Umbilical cord (tissue), 2 donors: ENCODE data around the gene UQCR11. TPM values are rescaled to one million over a fixed set of nuclear protein-coding genes. Genes with fewer than 3 reads are reported as not detected.

Source experiments
- DNase-seq: peaks from one replicate; pipeline ENCODE4 v3.0.0-alpha.2; 2015; ENCODE audit warnings: low spot score
- total RNA-seq: library from RNA; depleted of rRNA; stranded (reverse); fragments of >200 nt; gene quantifications from one replicate; pipeline ENCODE4 v1.2.3, GENCODE V29; 2014; ENCODE audit warnings: low replicate concordance; ENCODE audit not compliant: insufficient read depth

Gene UQCR11
- total RNA-seq, 1 donor from 2014 or later: 86.2 TPM

DNA sequence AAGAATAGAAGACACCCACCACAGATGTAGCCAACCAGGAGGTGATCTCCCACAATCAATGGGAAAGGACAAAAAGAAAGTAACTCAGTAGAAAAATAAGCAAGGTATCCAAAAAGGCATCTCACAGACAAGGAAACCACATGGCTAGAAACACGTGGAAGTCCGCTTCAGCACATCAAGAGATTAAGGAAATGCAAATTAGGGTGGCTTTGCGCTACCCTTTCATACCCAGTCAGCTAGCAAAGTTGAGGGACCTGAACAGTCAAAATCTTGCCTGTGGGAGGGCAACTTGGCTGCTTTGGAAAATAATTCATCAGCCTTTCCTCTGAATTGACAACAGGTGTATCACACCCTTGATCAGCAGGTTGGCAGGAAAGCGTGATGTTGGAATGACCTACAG lies 11.6 kb upstream of the UQCR11 start:
- no peak for DNase-seq

DNA sequence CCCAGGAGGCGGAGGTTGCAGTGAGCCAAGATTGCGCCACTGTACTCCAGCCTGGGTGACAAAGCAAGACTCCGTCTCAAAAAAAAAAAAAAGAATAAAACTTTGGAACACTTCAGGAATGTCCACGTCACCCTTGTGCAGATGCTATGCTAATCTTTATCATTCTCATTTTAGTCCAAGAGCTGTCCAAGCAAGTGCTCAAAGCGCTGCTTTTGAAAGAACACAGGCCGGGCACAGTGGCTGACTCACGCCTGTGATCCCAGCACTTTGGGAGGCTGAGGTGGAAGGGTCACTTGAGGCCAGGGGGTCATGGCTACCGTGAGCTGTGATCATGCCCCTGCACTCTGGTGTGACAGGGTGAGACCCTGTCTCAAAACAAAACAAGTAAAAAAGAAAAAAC lies 11.1 kb upstream of the UQCR11 start:
- no peak for DNase-seq

DNA sequence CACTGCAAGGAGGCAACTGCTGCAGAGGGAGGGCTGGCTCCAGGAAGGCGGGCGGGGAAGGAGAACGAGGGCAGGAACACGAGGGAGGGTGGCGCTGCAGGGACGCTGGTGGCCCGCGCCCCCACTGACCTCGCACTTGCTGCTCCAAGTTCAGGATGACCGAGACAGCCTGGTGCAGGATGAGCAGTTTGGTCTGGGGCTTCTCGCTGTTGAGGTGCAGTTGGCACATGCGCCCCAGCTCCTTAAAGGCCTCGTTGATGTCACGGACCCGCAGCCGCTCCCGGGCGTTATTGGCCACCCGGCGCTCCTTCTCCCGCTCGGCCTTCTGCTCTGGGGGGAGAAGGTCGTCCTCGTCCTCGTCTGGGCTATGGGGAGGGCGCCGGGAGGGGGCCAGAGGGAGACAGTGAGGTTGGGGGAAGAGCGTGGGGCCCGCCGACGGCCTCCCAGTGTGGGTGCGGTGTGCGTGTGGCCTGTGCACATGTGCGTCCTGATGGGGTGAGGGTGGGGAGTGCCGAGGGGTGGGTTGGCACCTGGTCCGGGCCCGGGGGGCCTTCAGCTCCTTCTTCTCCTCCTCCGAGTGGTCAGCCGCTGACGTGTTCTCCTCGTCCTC lies 10.0 kb upstream of the UQCR11 start:
- no peak for DNase-seq

DNA sequence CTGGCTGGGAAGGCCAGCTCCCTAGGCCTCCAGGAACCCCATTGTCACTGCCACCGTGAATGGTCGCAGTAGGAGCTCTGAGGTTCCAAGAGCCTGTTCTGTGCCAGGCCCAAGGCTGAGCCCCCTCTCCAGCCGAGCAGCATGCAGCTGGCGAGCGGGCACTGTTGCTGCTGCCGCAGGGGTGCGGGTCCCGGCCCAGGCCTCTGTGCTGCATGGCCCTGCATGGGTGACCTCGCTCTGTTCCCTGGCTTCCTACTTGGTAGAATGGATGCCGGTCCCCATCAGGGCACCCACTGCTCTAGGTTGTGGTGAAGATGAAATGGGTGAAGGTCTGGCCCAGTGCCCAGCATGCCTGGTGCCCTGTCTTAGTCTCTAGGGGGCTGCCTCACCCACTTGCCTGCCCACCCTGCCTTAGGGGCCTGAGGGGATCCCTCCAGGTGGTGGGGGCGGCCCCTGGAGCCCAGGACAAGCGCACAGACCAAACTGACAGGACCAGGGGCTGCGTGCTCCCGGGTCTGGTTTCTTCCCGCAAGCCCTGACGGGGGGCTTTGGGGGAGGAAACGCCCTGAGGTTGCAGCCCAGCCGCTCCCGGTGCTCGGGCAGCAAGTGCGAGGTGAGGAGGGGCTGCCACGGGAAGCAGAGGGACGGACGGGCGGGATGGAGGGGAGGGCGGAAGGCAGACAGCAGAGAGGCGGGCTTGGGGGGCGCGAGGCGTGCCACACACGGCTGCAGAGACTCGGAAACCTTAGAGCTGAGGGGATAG lies 8.7 kb upstream of the UQCR11 start:
- no peak for DNase-seq

DNA sequence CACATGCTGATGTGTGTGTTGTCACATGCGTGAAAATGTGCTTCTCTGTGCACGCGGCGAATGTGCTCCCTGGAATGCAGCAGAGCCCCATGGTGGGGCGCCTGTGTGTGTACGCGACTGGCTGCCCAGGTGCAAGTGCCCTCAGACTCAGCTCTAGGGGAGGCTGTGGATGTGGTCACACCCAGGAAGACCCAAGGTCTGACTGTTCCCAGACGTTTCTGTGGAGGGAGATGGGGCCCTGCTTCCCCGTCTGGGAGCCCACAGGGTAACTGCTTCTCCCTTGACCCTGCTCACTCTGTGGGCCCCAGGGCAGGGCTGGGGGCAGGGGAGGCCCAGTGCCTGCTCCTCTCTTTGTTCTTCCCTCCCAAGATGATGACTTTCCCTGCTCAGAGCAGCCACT lies 7.9 kb upstream of the UQCR11 start:
- no peak for DNase-seq

DNA sequence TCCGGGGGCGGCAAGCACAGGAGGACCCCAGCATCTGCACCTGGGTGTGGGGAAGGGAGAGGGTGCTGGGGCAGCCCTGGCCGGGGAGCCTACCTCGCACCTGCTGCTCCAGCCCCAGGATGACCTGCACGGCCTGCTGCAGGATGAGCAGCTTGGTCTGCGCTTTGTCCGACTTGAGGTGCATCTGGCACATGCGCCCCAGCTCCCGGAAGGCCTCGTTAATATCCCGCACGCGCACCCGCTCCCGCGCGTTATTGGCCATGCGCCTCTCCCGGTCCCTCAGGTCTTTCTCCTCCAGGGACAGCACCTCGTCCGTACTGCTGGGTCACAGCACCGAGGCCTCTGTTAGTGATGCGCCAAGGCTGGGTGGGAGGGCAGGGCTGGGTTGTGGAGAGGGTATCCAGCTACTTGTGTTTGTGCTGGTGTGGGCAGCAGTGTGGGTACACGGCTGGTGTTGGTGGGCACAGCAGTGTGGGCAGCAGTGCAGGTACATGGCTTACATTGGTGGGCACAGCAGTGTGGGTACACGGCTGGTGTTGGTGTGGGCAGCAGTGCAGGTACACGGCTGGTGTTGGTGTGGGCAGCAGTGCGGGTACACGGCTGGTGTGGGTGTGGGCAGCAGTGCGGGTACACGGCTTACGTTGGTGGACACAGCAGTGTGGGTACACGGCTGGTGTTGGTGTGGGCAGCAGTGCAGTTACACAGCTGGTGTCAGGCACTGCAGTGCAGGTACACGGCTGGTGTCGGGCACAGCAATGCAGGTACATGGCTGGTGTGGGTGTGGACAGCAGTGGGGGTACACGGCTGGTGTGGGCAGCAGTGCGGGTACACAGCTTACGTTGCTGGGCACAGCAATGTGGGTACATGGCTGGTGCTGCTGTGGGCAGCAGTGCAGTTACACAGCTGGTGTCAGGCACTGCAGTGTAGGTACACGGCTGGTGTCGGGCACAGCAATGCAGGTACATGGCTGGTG lies 7.1 kb upstream of the UQCR11 start:
- DNase-seq: no peak

DNA sequence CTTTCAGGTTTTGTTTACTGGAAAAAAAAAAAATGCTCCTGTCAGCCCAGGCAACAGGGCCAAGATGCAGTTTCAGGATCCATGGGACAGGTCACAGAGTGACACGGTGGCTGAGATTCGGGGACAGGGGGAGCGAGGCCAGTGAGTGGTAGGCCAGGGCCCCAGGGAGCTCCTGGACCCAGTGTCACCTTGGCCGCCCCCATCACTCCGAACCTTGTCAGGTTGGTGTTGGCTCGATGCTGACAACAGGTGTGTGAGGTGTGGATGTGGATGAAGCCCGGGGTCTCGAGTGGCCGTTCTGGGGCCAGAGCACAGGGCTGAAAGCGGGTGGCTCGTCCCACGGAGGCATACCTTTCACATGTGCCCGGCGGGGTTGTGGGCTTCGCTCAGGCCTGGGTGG lies 6.1 kb upstream of the UQCR11 start:
- no peak for DNase-seq

DNA sequence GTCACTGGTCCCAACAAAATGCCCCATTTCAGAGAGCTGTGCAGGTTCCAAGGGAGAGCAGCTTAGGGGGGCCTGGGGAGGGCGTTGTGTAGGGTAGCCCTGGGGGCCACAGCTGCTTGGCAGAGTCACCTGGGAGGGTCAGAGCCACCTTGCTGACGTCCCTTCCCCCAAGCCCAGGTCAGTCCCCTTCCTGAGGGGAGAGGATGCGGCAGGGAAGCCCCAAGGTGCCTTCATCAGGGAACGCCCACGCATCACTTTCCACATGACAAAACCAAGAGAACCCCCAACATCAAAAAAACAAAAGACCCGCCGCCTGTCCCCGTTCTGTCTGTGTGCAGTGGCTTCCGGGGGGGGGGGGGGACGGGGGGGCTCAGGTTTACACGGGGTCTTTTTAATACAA lies 5.3 kb upstream of the UQCR11 start:
- DNase-seq: no peak

DNA sequence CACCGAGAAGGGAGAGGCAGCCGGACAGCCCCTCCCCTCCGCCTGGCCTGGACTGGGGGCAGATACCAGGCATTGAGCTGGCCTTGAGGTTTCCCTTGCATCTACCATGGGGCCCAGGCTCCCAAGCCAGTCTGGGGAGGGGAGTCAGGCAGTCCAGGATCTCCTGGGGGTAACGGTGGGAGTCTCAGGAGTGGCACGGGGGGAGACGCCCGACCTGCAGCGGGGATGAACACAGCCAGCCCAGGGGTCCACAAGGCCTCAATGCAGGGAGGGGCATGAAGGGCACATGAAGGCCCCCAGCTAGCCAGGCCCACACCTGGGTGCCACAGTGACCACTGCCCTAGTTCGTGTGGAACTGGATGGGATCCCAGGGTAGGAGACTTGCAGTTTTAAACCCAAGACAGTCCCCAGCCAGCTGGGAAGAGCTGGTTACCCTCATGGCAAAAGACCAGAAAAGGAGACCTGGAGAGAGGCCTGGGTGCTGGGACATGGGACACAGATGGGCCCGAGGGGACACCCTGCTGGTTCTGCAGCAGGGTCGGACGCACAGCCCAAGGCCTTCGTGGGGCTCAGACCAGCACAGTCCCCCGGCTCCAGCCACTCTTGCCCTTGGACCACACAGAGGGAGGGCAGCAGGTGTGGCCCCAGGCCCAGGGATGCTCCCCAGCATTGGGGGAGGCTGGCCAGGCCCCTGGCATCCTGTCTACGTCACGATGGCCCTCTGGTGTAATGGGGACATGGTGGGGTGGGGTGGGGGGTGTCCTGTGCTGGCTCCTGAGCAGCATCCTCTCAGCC lies 4.6 kb upstream of the UQCR11 start:
- DNase-seq: no peak

DNA sequence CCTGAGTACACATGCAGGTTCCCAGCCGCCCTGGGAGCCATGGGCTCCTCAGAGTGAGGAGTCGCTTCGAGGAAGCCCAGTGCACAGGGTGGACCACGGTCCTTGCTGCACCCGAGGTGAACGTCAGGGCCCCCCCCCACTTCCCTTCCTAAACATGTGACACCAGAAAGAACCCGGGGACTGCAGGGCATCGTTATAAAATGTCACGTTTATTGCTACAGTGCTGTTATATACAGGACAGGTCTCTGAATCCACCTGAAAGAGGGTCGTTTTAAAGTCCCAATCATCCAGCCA lies 3.8 kb upstream of the UQCR11 start:
- no peak for DNase-seq

DNA sequence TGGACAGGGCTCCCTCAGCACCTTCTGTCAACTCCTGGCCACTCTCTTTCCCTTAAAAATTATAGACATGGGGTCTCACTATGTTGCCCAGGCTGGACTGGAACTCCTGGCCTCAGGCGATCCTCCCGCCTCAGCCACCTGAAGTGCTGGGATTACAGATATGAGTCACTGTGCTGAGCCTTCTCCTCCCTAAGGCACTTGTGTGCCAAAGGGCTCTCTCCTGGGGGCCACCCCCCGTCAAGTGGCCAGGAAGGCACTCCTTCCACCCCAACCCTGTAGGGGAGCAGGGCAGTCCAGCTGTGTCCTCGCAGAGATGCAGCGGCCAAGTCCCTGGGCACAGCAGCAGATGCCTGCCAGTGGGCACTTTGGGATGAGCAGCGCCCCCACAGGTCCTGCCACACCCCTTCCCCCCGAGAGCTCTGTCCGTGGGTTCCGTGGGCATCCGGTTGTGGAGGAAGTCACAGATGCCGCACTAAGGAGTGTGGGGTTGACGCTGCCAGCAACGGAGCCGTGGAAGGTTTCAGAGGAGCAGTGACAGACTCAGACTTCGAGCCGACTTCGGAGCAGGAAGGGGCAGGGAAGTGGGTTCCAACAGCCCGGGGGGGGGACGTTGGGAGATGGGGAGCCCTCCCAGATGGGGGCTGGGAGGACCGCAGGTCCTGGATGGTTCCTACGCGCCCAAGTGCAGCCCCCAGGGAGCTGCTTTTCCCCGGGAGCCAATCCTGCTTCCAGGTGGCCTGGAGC lies 3.3 kb upstream of the UQCR11 start:
- no peak for DNase-seq

DNA sequence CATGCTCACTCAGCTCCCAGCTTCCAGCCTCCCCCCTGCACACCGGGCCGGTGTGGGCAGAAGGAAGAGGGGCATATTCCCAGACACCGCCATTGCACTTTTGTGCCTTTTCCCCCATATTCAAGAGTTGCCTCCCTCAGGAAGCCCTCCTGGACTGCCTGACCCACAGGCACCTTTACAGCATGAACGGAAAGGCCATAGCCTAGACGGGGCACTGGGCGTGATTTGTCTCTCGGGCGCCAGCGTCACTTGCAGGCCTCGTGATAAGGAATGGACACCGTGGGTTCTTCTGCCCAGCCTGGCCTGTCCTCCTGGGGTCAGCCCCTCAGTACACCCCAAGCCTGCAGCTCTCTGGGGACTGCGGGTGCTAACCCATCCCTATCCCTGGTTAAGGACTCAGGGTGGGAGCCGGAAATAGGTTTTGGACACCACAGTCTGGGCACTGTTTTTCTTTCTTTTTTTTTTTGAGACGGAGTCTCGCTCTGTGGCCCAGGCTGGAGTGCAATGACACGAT lies 933 bp upstream of the UQCR11 start:
- no peak for DNase-seq

DNA sequence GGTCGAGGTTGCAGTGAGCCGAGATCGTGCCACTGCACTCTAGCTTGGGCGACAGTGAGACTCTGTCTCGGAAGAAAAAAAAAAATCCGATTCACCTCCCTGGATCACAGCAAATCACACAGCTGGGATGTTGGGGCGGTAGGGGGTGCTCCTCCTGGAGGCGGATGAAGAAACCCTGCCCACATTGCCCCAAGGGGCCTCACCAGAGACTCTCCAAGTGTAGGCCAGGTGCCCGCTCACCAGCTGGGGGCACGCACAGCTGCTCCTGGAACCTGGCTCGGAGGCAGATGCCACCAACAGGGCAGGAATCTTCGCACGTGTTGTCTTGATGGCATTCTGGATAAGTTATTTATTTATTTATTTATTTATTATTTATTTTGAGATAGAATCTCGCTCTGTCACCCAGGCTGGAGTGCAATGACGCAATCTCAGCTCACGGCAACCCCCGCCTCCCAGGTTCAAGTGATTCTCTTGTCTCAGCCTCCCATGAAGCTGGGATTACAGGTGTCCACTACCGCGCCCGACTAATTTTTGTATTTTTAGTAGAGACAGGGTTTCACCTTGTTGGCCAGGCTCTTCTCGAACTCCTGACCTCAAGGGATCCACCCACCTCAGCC lies 3.1 kb downstream of the UQCR11 start:
- no peak for DNase-seq

DNA sequence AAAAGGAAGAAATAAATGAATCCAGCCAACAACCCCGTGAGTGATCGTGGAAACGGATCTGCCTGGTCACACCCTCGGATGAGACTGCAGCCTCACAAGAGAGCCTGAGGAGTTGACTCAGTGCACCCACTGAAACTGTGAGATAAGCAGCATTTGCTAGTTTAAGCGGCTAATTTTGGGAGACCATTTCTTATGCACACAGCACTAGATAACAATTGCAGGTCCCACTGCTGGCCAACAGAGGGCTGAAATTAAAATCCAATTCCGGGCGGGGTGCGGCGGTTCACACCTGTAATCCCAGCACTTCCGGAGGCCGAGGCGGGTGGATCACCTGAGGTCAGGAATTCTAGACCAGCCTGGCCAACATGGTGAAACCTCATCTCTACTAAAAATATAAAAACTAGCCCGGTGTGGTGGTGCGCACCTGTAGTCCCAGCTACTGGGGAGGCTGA lies 3.6 kb downstream of the UQCR11 start:
- no peak for DNase-seq

DNA sequence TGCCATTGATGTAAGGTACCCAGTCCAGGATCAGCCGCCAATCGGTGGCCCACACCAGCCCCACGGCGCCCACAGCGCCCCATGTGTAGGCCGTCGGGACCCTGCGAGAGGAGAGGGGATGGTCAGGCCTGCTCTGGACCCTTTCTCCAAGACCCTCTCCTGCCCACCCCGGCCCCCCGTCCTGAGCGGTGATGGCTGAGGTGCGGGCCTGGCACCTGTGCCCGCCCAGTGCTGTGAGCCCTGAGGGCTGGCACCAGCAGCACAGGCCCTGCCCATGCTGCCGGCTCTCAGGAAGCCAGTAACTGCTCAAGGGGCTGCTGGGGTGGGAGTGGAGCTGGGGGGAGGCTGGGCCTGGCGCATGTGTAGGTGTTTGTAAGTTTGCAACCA lies 5.8 kb downstream of the UQCR11 start:
- no peak for DNase-seq

DNA sequence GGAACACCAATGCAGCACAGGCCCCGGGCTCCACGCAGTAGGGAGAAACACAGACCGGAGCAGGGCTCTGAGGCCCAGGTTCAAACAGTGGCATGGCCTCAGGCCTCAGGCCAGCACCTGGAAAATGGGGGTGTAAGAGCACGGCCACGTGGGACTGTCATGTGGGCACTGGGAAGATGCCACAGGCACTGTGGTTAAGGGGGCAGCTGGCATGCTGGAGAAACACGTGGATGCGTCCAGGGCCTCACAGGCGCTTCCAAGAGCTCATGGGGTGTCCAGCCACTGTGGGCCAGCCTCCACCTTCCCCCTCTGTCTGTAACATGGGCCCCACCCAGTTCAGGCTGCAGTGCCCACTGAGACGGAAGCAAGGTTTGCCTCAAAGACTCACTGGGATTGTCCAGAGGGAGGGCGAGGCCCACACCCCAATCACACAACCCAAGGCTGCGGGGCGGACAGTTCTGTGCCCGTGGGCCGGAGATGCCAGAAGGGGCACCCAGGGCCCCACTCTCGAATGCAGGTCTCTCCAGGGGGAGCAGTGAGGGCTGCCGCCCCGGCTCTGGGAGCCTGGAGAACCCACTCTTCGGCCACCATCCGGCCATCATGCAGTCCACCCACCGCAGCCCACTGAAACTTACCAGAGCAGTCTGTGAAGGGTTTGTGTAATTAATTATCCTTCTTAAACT lies 6.3 kb downstream of the UQCR11 start:
- DNase-seq: no peak

DNA sequence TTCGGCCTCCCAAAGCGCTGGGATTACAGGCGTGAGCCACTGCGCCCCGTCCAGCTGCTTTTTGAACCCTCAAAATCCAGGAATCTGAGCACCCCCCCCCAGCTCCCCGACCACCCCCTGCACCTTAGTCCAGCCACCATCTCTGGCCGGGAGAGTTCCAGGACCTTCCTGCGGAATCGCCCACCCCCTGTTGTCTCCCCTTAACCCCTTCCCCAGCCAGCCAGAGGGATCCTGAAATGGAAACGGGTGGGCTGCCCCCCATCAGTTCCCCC lies 11.8 kb downstream of the UQCR11 start:
- no peak for DNase-seq

DNA sequence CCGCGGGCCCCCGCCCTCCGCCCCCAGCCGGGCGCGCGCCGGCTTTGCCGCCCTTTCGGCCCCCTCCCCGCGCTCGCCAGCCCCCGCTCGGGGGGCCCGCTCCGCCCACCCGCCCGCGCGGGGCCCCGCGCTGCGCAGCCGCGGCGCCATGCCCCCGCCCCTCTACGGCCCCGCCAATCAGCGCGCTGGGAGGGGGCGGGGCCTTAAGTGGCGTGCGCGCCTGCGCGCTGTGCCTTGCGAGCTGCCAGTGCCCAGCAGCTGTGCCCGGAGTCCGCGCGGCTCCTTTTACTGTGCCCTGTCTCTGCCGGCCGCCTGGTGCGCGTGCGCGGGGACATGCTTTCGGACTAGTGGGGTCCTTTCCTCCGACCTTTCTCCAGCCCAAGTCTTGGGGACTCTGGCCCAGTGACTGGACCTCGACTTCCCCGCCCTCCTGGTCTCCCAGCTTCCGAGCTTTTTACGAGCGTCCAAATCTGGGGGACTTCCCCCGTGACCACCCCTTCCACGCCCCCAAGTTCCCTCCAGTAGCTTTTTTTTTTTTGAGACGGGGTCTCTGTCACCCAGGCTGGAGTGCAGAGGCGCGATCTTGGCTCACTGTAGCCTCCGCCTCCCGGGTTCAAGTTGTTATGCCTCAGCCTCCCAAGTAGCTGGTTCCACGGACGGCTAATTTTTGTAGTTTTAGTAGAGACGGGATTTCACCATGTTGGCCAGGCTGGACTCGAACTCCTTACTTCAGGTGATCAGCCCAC lies 12.3 kb downstream of the UQCR11 start, which contains the start of gene MBD3:
TSS of gene MBD3 (minus strand) at position 111 of the 746 bp plus-strand sequence. CDS start 234 bp downstream, outside the sequence.
- DNase-seq: peak; percentile 94
